ENCODE results near the gene OR8D4. TPM values are rescaled to one million over a fixed set of nuclear protein-coding genes. Genes with fewer than 3 reads are reported as not detected.

Gene OR8D4
- total and polyA plus RNA-seq, 3 donors from 2014 or later: 5.6 to 11.7 TPM; not detected in 1

DNA sequence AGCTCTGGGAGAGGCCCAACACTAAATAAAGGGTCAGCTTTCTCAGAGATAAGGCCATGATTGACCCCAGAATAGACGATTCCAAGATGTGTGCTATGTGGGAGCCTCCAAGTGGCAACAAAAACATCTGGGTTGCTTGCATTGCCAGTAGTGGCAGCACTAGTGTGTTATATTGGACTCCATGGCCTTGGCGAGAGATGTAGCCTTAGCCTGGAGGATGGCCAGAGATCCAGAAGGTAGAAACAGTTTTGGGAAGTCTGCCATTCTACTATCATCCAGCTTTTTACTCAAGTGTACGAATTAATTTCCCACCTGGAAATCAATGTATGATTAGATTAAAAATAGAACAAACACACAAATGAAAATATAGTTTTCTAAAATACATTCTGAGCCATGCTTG is 3.0 kb downstream of the OR8D4 start:
- Histone ChIP-seq H3K27me3 (no peaks in the 10 kb centered on the region), H3K9me3 (no peaks in the 10 kb centered on the region), H3K27ac (no peak overlapping the region), H3K36me3 (ENCODE audit: low read depth, missing control alignments) (no peaks in the 10 kb centered on the region), H3K4me3 (no peak overlapping the region), H3K4me1 (peaks cover 9% of the 10 kb centered on the region)
- TF ChIP-seq, protein P1, sequence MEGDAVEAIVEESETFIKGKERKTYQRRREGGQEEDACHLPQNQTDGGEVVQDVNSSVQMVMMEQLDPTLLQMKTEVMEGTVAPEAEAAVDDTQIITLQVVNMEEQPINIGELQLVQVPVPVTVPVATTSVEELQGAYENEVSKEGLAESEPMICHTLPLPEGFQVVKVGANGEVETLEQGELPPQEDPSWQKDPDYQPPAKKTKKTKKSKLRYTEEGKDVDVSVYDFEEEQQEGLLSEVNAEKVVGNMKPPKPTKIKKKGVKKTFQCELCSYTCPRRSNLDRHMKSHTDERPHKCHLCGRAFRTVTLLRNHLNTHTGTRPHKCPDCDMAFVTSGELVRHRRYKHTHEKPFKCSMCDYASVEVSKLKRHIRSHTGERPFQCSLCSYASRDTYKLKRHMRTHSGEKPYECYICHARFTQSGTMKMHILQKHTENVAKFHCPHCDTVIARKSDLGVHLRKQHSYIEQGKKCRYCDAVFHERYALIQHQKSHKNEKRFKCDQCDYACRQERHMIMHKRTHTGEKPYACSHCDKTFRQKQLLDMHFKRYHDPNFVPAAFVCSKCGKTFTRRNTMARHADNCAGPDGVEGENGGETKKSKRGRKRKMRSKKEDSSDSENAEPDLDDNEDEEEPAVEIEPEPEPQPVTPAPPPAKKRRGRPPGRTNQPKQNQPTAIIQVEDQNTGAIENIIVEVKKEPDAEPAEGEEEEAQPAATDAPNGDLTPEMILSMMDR (IDR thresholded peaks at IDR 0.05): no peak
- TF ChIP-seq POLR2A (IDR thresholded peaks at IDR 0.05): no peak
- DNase-seq: no peak
- intact Hi-C loops (cut with DNase I; ENCODE audit: low total_unique reads): no loop called here
- WGBS, 2 donors: 36 to 39% methylated on average over 3 of the region's 3 CpGs

DNA sequence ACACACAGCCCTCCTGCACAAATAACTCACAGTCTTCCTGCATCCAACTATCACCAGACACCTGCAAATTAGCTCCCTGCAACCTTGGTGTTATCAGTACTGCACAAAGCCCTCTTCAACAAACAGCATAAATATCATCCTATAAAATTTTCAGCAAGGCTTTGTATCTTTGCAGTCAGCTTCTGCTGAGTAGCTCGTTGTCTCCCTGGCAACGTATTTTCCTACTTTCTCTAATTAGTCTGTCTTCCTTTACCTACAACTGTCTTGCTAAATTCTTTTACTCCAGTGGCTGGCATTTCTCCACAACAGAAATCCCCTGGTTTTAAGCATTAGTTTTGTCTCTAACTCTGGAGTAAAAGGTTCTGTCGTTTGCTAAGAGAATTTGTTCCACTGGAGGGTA is 3.9 kb downstream of the OR8D4 start:
- no peak overlapping the region for H3K4me3 ChIP-seq
- no peaks in the 10 kb centered on the region for H3K9me3 ChIP-seq
- WGBS, 2 donors: 27 to 28% methylated on average over 3 of the region's 3 CpGs
- H3K4me1 ChIP-seq: peaks cover 9% of the 10 kb centered on the region
- intact Hi-C loops (cut with DNase I; ENCODE audit: low total_unique reads): no loop called here
- TF ChIP-seq, protein P1 (IDR thresholded peaks at IDR 0.05): no peak
- no peak for TF ChIP-seq POLR2A (IDR thresholded peaks at IDR 0.05)
- DNase-seq: no peak
- H3K27me3 ChIP-seq: no peaks in the 10 kb centered on the region
- no peak overlapping the region for H3K27ac ChIP-seq
- H3K36me3 ChIP-seq (ENCODE audit: low read depth, missing control alignments): no peaks in the 10 kb centered on the region

- no peak overlapping the region for H3K4me3 ChIP-seq
- WGBS, 2 donors: 66 to 75% methylated on average over 3 of the region's 3 CpGs
- no peak overlapping the region for H3K27ac ChIP-seq
- no peaks in the 10 kb centered on the region for H3K4me1 ChIP-seq
- no peaks in the 10 kb centered on the region for H3K9me3 ChIP-seq
- TF ChIP-seq, protein P1 (IDR thresholded peaks at IDR 0.05): no peak
- TF ChIP-seq POLR2A (IDR thresholded peaks at IDR 0.05): no peak
- no peaks in the 10 kb centered on the region for H3K36me3 ChIP-seq (ENCODE audit: low read depth, missing control alignments)
- intact Hi-C loops (cut with DNase I; ENCODE audit: low total_unique reads): no loop called here
- no peaks in the 10 kb centered on the region for H3K27me3 ChIP-seq
- DNase-seq: no peak
Observed at GRCh38 chr11:123920943-123921342, 19.0 kb downstream of the OR8D4 start.

DNA sequence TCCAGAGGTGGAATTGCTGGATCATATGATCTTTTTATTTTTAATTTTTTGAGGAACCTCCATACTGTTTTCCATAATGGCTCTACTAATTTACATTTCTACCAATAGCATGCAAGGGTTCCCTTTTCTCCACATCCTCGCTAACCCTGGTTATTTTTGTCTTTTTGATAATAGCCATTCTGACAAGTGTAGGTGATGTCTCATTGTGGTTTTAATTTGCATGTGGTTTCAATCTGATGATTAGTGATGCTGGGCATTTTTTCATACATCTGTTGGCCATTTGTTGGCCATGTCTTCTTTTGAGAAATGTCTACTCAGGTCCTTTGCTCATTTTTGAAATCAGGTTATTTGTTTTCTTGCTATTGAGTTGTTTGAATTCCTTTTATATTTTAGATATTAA is 22.1 kb downstream of the OR8D4 start:
- Histone ChIP-seq H3K4me1 (no peaks in the 10 kb centered on the region), H3K36me3 (ENCODE audit: low read depth, missing control alignments) (no peaks in the 10 kb centered on the region), H3K27me3 (no peaks in the 10 kb centered on the region), H3K27ac (no peak overlapping the region), H3K9me3 (no peaks in the 10 kb centered on the region), H3K4me3 (no peak overlapping the region)
- no peak for TF ChIP-seq POLR2A (IDR thresholded peaks at IDR 0.05)
- TF ChIP-seq, protein P1 (IDR thresholded peaks at IDR 0.05): no peak
- intact Hi-C loops (cut with DNase I; ENCODE audit: low total_unique reads): no loop called here
- 88 to 100% methylated on average over 1 of the region's 1 CpG for WGBS, 2 donors
- no peak for DNase-seq

DNA sequence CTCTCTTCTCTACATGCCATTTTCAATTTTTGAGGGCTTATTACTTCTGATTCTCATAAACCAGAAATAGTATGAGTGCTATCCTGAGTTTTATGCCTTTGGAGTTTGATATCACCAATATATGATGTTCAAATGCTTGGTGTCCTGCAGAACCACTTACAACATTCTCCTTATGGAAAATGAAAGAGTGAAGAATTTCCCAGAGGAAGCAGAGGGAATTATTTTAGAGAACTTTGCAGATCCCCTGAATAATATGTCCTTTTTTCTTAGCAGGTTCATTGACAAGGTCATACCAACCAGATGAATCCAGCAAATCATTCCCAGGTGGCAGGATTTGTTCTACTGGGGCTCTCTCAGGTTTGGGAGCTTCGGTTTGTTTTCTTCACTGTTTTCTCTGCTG is 37.4 kb downstream of the OR8D4 start, which contains the start of gene OR4D5:
OR4D5 (plus strand) TSS at position 301 of the 400 bp plus-strand sequence; CDS start at position 301, 0 bp downstream.
- DNase-seq: no peak
- no peak for TF ChIP-seq POLR2A (IDR thresholded peaks at IDR 0.05)
- TF ChIP-seq, protein P1 (IDR thresholded peaks at IDR 0.05): no peak
- H3K4me3 ChIP-seq: no peak within 1 kb of the TSS
- H3K27ac ChIP-seq: peak within 1 kb of the TSS in 1 of 2 donors; percentile 41
- 85 to 89% methylated on average over 1 of the region's 1 CpG for WGBS, 2 donors
- H3K27me3 ChIP-seq: no peaks in the 10 kb centered on the region
- no peaks in the 10 kb centered on the region for H3K4me1 ChIP-seq
- no peaks in the 10 kb centered on the region for H3K9me3 ChIP-seq
- no peaks in the 10 kb centered on the region for H3K36me3 ChIP-seq (ENCODE audit: low read depth, missing control alignments)
- intact Hi-C loops (cut with DNase I; ENCODE audit: low total_unique reads): no loop called here
